Upper lobe of left lung (tissue), 6 donors: ENCODE data around the gene ZNF775. TPM values are rescaled to one million over a fixed set of nuclear protein-coding genes. Genes with fewer than 3 reads are reported as not detected.
A peak's percentile ranks its signal among the peaks of the same experiment; 100 is the strongest.
"Not testable (repeated sequence)": the region's sequence is repeated elsewhere in the genome, so short reads cannot be mapped to it uniquely, and the experiment has no call there.

Source experiments
- ATAC-seq, 2 donors: fragments of 200-7000 bp; cut with Tn5 transposase; one replicate each; pipeline ENCODE4 v1.9.1; 2022; ENCODE audit warnings: mild to moderate bottlenecking in 2 of 2, moderate library complexity in 2 of 2; ENCODE audit not compliant: low FRiP score in 2 of 2
- DNase-seq, 2 donors: peaks; one replicate each; pipeline ENCODE4 v3.0.0-alpha.2; 2019 to 2020
- H3K27ac ChIP-seq, 4 donors: fragments of 200-600 bp; sonication (generic); one replicate each; pipeline ENCODE4 v1.5.1; 2016 to 2019
- H3K27me3 ChIP-seq, 4 donors: fragments of 200-600 bp; sonication (generic); one replicate each; pipeline ENCODE4 v1.5.1; 2017 to 2019
- H3K36me3 ChIP-seq, 4 donors: fragments of 200-600 bp; sonication (generic); one replicate each; pipeline ENCODE4 v1.5.1; 2016 to 2019
- H3K4me1 ChIP-seq, 4 donors: fragments of 200-600 bp; sonication (generic); one replicate each; pipeline ENCODE4 v1.5.1; 2018 to 2019
- H3K4me3 ChIP-seq, 4 donors: fragments of 200-600 bp; sonication (generic); one replicate each; pipeline ENCODE4 v1.5.1; 2017 to 2019; ENCODE audit warnings: mild to moderate bottlenecking in 2 of 4, moderate library complexity in 1 of 4
- H3K9me3 ChIP-seq, 4 donors: fragments of 200-600 bp; sonication (generic); one replicate each; pipeline ENCODE4 v1.5.1; 2018 to 2019
- CTCF ChIP-seq, 6 experiments: fragments of 450-650 bp in 4 of 6; fragments of 200-600 bp in 2 of 6; sonication (generic) in 2 of 6; IDR thresholded peaks; one replicate each; pipeline ENCODE4 v1.5.1; 2016 to 2019; ENCODE audit warnings: antibody characterized with exemption in 6 of 6
- EP300 ChIP-seq, 4 donors: sonication (generic); formaldehyde crosslinking; IDR thresholded peaks; one replicate each; pipeline ENCODE4 v1.5.1; 2017; ENCODE audit warnings: antibody characterized with exemption in 4 of 4, control low read depth in 2 of 4
- POLR2A ChIP-seq, 4 donors: fragments of 450-650 bp; IDR thresholded peaks; one replicate each; pipeline ENCODE4 v1.5.1; 2016 to 2017; ENCODE audit warnings: antibody characterized with exemption in 4 of 4, mild to moderate bottlenecking in 2 of 4
- POLR2AphosphoS5 ChIP-seq, 2 donors: sonication (generic); formaldehyde crosslinking; IDR thresholded peaks; one replicate each; pipeline ENCODE4 v1.5.1; 2017; ENCODE audit warnings: antibody characterized with exemption in 2 of 2
- WGBS, 2 donors: methylation state at CpG; one replicate each; pipeline ENCODE4 v1.1.5; 2017 to 2018; 5-methylcytosine and 5-hydroxymethylcytosine counted together
- total RNA-seq, 6 donors: library from RNA; depleted of rRNA in 4 of 6; stranded (reverse); fragments of >200 nt in 4 of 6; gene quantifications; one replicate each; pipeline versions ENCODE4 v1.1.0 to v1.2.1, GENCODE V29; 2016 to 2021
- donor health status: DM: no; HTN: no; CAD: no; lungs with moderate emphysema.
- donor health status: DM: no; HTN: yes; CAD: no; lungs with severe emphysema.

ZNF775 gene
- total RNA-seq, 6 donors from 2014 or later = 3.0 to 6.5 (median 5.5) TPM

GRCh38 chr7:150385302-150385723, 6.2 kb downstream of the ZNF775 start:
- H3K27me3 ChIP-seq = no peaks in the 10 kb centered on the region
- no peaks in the 10 kb centered on the region for H3K36me3 ChIP-seq
- DNase-seq (no peak), ATAC-seq (no peak)
- no peak overlapping the region for H3K27ac ChIP-seq
- WGBS, 2 donors = 82 to 89% methylated on average over 13 to 14 of the region's 14 CpGs
- peaks cover 5 to 19% (median 9%) of the 10 kb centered on the region in 4 donors for H3K4me1 ChIP-seq
- no peak overlapping the region for H3K4me3 ChIP-seq
- H3K9me3 ChIP-seq = no peaks in the 10 kb centered on the region
- no peak for TF ChIP-seq POLR2A (IDR thresholded peaks at IDR 0.05)
- TF ChIP-seq CTCF (IDR thresholded peaks at IDR 0.05) = no peak
- no peak for TF ChIP-seq EP300 (IDR thresholded peaks at IDR 0.05)
- TF ChIP-seq POLR2AphosphoS5 (IDR thresholded peaks at IDR 0.05) = no peak

- H3K36me3 ChIP-seq, H3K27ac ChIP-seq, H3K4me3 ChIP-seq, DNase-seq, H3K27me3 ChIP-seq, ATAC-seq, H3K9me3 ChIP-seq: not testable (repeated sequence)
- 62 to 63% methylated on average over 6 of the region's 6 CpGs for WGBS, 2 donors
- H3K4me1 ChIP-seq = peaks cover 3 to 18% (median 5%) of the 10 kb centered on the region in 4 donors
These were observed 6.8 kb downstream of the ZNF775 start for GRCh38 chr7:150385884-150386283.

- whole genome bisulfite sequencing, 2 donors = 79 to 88% methylated on average over 7 of the region's 7 CpGs
- DNase-seq (no peak), ATAC-seq (no peak)
These were observed 9.2 kb downstream of the ZNF775 start for GRCh38 chr7:150388306-150388705.

GRCh38 chr7:150388709-150389531, 9.8 kb downstream of the ZNF775 start:
- TF ChIP-seq CTCF (IDR thresholded peaks at IDR 0.05) (peak; percentile 54 to 96 (median 81)), POLR2AphosphoS5 (IDR thresholded peaks at IDR 0.05) (peak in 1 of 2 donors; percentile 56), POLR2A (IDR thresholded peaks at IDR 0.05) (no peak), EP300 (IDR thresholded peaks at IDR 0.05) (no peak)
- Histone ChIP-seq H3K4me1 (peaks cover 2 to 16% (median 5%) of the 10 kb centered on the region in 4 donors), H3K27me3 (no peaks in the 10 kb centered on the region), H3K4me3 (no peak overlapping the region), H3K9me3 (no peaks in the 10 kb centered on the region), H3K36me3 (no peaks in the 10 kb centered on the region), H3K27ac (no peak overlapping the region)
- DNase-seq (peak; percentile 88), ATAC-seq (peak; percentile 80 to 92)
- WGBS, 2 donors = 52 to 62% methylated on average over 7 to 20 of the region's 20 CpGs

More at GRCh38 chr7:150388306-150388705, 9.2 kb downstream of the ZNF775 start:
- no peak overlapping the region for H3K27ac ChIP-seq
- H3K9me3 ChIP-seq = no peaks in the 10 kb centered on the region
- TF ChIP-seq POLR2A (IDR thresholded peaks at IDR 0.05) (no peak), CTCF (IDR thresholded peaks at IDR 0.05) (no peak), EP300 (IDR thresholded peaks at IDR 0.05) (no peak), POLR2AphosphoS5 (IDR thresholded peaks at IDR 0.05) (no peak)
- peaks cover 3 to 18% (median 5%) of the 10 kb centered on the region in 4 donors for H3K4me1 ChIP-seq
- no peaks in the 10 kb centered on the region for H3K36me3 ChIP-seq
- H3K4me3 ChIP-seq = no peak overlapping the region
- H3K27me3 ChIP-seq = no peaks in the 10 kb centered on the region

GRCh38 chr7:150389532-150389816, 10.3 kb downstream of the ZNF775 start:
- peaks cover 0 to 11% (median 5%) of the 10 kb centered on the region in 4 donors for H3K4me1 ChIP-seq
- DNase-seq (no peak), ATAC-seq (no peak)
- H3K36me3 ChIP-seq = no peaks in the 10 kb centered on the region
- no peaks in the 10 kb centered on the region for H3K27me3 ChIP-seq
- no peak overlapping the region for H3K27ac ChIP-seq
- TF ChIP-seq POLR2AphosphoS5 (IDR thresholded peaks at IDR 0.05) (no peak), EP300 (IDR thresholded peaks at IDR 0.05) (no peak), POLR2A (IDR thresholded peaks at IDR 0.05) (no peak), CTCF (IDR thresholded peaks at IDR 0.05) (no peak)
- H3K9me3 ChIP-seq = no peaks in the 10 kb centered on the region
- no peak overlapping the region for H3K4me3 ChIP-seq
- WGBS, 2 donors = 67 to 75% methylated on average over 5 of the region's 5 CpGs
